ENCODE data around the gene BMP7.
"Not testable (repeated sequence)": the region's sequence is repeated elsewhere in the genome, so short reads cannot be mapped to it uniquely, and the experiment has no call there.

DNA sequence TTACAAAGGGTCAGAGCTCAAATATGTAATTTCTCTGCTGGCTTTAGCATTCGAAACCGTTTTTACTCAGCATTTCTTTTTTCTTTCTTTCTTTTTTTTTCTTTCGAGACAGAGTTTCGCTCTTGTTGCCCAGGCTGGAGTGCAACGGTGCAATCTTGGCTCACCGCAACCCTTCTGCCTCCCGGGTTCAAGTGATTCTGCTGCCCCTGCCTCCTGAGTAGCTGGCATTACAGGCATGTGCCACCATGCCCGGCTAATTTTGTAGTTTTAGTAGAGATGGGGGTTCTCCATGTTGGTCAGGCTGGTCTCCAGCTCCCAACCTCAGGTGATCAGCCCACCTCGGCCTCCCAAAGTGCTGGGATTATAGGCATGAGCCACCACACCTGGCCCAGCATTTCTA is 108.7 kb downstream of the BMP7 start:
- TF ChIP-seq CTCF, POLR2A (IDR thresholded peaks at IDR 0.05): not testable (repeated sequence)

All from uterus (tissue), 2 donors.